ENCODE measurements around the gene KCNK7. TPM values are rescaled to one million over a fixed set of nuclear protein-coding genes. Genes with fewer than 3 reads are reported as not detected.
A peak's percentile ranks its signal among the peaks of the same experiment; 100 is the strongest.
"Not testable (repeated sequence)": the region's sequence is repeated elsewhere in the genome, so short reads cannot be mapped to it uniquely, and the experiment has no call there.

KCNK7 gene
- under 1 TPM; 0.52 to 0.79 TPM for total RNA-seq

GRCh38 chr11:65595543-65596281, at the start of gene KCNK7:
Gene KCNK7, minus strand, starts transcription at chr11:65595800. Its CDS starts 28 bp downstream, at chr11:65595772.
- no peaks in the 10 kb centered on the region for H3K9me3 Mint-ChIP-seq

DNA sequence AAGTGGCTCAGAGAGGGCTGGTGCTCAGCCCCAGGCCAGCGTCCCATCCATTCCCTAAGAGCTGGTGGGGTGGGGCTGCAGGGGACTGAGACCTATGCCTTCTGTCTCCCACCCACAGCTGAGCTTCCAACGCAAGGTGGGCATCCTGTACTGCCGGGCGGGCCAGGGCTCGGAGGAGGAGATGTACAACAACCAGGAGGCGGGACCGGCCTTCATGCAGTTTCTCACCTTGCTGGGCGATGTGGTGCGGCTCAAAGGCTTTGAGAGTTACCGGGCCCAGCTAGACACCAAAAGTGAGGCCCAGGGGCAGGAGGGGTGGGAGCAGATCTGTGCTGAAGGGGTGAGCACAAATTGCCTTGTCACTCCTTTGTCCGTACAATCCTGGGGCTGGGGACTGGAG, 49.2 kb upstream of the KCNK7 start:
- H3K9me3 Mint-ChIP-seq = no peaks in the 10 kb centered on the region
- H3K4me3 Mint-ChIP-seq = no peak overlapping the region
- no peak overlapping the region for H3K27ac Mint-ChIP-seq
- peaks cover 77% of the 10 kb centered on the region for H3K36me3 Mint-ChIP-seq (ENCODE audit: low read depth)
- peaks cover 8% of the 10 kb centered on the region for H3K4me1 Mint-ChIP-seq
- ATAC-seq (replicated peaks) = no peak
- no peaks in the 10 kb centered on the region for H3K27me3 Mint-ChIP-seq

More at GRCh38 chr11:65595543-65596281, at the start of gene KCNK7:
- peaks cover 56% of the 10 kb centered on the region for H3K36me3 Mint-ChIP-seq (ENCODE audit: low read depth)
- H3K27ac Mint-ChIP-seq = peak within 1 kb of the TSS; percentile 79
- H3K4me3 Mint-ChIP-seq = no peak within 1 kb of the TSS
- peak; percentile 8 for ATAC-seq (replicated peaks)
- H3K27me3 Mint-ChIP-seq = no peaks in the 10 kb centered on the region
- H3K4me1 Mint-ChIP-seq = peaks cover 10% of the 10 kb centered on the region

- H3K4me3 Mint-ChIP-seq = peak overlapping the region; percentile 26
- H3K27me3 Mint-ChIP-seq = no peaks in the 10 kb centered on the region
- peaks cover 75% of the 10 kb centered on the region for H3K36me3 Mint-ChIP-seq (ENCODE audit: low read depth)
- H3K4me1 Mint-ChIP-seq = peaks cover 8% of the 10 kb centered on the region
- H3K9me3 Mint-ChIP-seq = no peaks in the 10 kb centered on the region
- peak overlapping the region; percentile 38 for H3K27ac Mint-ChIP-seq
- no peak for ATAC-seq (replicated peaks)
These were observed 48.4 kb upstream of the KCNK7 start for GRCh38 chr11:65643971-65644370.

GRCh38 chr11:65642014-65642671, 46.5 kb upstream of the KCNK7 start:
- Mint-ChIP-seq H3K4me1 (peaks cover 8% of the 10 kb centered on the region), H3K27ac (peak overlapping the region; percentile 59), H3K36me3 (ENCODE audit: low read depth) (peaks cover 73% of the 10 kb centered on the region), H3K9me3 (no peaks in the 10 kb centered on the region), H3K4me3 (peak overlapping the region; percentile 97), H3K27me3 (no peaks in the 10 kb centered on the region)
- no peak for ATAC-seq (replicated peaks)

- peak overlapping the region; percentile 97 for H3K4me3 Mint-ChIP-seq
- H3K4me1 Mint-ChIP-seq = peaks cover 8% of the 10 kb centered on the region
These were observed 45.9 kb upstream of the KCNK7 start for GRCh38 chr11:65641297-65642013.

DNA sequence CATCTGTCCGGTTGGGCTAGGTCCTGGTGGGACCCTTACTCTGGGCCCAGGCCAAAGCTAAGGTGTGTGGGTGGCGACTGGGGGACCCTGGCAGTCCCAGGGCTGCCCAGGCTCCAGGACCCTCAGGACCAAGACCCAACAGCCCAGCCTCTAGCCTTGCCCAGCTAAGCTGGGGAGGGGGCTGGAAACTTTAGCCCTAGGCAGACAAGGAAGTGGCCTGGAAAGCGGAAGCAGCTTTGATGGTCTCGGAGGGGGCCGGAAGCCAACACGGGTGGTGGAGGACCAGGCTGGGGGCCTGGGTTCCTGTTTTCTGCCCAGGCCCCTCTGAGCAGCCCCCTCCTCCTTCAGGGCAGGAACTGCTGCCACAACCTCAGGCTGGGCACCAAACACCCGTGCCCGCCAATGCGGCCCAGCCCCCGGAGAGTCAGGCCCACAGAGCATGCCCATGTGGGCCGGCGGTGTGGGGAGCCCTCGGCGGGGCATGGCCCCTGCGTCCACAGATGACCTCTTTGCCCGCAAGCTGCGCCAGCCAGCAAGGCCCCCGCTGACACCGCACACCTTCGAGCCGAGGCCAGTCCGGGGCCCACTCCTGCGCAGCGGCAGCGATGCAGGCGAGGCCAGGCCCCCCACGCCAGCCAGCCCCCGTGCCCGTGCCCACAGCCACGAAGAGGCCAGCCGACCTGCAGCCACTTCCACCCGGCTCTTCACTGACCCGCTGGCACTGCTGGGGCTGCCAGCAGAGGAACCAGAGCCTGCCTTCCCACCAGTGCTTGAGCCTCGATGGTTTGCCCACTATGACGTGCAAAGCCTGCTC, 45.1 kb upstream of the KCNK7 start:
- peaks cover 74% of the 10 kb centered on the region for H3K36me3 Mint-ChIP-seq (ENCODE audit: low read depth)
- peak overlapping the region; percentile 97 for H3K4me3 Mint-ChIP-seq
- H3K27me3 Mint-ChIP-seq = no peaks in the 10 kb centered on the region
- H3K9me3 Mint-ChIP-seq = no peaks in the 10 kb centered on the region
- peaks cover 8% of the 10 kb centered on the region for H3K4me1 Mint-ChIP-seq
- no peak for ATAC-seq (replicated peaks)
- H3K27ac Mint-ChIP-seq = peak overlapping the region; percentile 84

More at GRCh38 chr11:65641297-65642013, 45.9 kb upstream of the KCNK7 start:
- Mint-ChIP-seq H3K27me3 (no peaks in the 10 kb centered on the region), H3K27ac (peak overlapping the region; percentile 59), H3K9me3 (no peaks in the 10 kb centered on the region), H3K36me3 (ENCODE audit: low read depth) (peaks cover 78% of the 10 kb centered on the region)
- no peak for ATAC-seq (replicated peaks)

GRCh38 chr11:65639623-65640482, 44.3 kb upstream of the KCNK7 start:
- peak overlapping the region; percentile 97 for H3K4me3 Mint-ChIP-seq
- peak overlapping the region; percentile 84 for H3K27ac Mint-ChIP-seq
- H3K9me3 Mint-ChIP-seq = no peaks in the 10 kb centered on the region
- peaks cover 75% of the 10 kb centered on the region for H3K36me3 Mint-ChIP-seq (ENCODE audit: low read depth)
- peak; percentile 12 for ATAC-seq (replicated peaks)
- H3K4me1 Mint-ChIP-seq = peaks cover 8% of the 10 kb centered on the region
- no peaks in the 10 kb centered on the region for H3K27me3 Mint-ChIP-seq

DNA sequence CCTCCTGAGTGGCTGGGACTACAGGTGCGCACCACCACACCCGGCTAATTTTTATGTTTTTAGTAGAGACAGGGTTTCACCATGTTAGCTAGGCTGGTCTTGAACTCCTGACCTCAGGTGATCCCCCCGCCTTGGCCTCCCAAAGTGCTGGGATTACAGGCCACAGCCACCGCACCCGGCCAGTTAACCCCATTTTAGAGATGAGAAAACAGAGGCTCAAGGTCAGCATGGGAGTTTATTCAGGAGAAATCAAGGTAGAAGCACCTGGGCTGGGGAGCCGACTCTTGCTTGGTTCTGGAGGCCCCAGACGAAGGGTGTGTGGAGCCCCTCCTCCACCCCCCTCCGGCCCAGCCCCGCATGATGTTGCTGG, 43.6 kb upstream of the KCNK7 start:
- H3K27me3 Mint-ChIP-seq; H3K9me3 Mint-ChIP-seq; ATAC-seq (replicated peaks); H3K4me1 Mint-ChIP-seq: not testable (repeated sequence)
- Mint-ChIP-seq H3K36me3 (ENCODE audit: low read depth) (peaks cover 75% of the 10 kb centered on the region), H3K4me3 (peak overlapping the region; percentile 97), H3K27ac (peak overlapping the region; percentile 91)

DNA sequence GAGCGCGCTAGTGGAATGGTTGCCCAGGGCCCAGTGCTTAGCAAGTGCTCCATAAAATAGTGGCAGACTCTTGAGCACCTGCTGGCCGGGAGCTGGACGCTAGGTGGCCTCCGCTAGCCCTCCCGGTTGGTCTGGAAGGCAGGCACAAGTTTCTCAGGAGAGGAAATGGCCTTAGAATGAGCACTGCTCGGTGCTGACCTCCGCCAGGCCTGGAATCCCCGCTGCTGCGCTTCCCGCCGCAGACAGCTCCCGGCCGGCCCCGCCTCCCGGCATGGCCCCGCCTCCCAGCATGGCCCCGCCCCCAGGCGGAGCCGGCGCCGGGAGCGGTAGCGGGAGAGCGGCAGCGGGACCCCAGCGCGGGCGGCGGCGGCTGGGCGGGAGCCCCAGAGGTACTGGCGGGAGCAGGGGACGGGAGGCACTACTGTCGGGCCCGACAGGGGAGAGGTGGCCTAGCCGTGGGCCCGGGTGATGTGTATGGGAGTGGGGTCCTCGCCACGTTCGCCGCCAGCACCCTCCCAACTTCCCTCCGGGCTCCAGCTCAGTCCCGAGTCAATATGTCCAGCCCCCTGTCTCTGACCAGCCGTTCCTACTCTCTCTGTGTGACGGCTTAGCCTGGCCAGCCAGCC, 42.3 kb upstream of the KCNK7 start, which contains the start of gene SIPA1:
SIPA1 (plus strand) TSS at position 308 of the 626 bp plus-strand sequence. CDS start 2,821 bp downstream, outside the sequence.
- no peaks in the 10 kb centered on the region for H3K4me1 Mint-ChIP-seq
- ATAC-seq (replicated peaks) = peak; percentile 76
- no peaks in the 10 kb centered on the region for H3K9me3 Mint-ChIP-seq
- H3K27ac Mint-ChIP-seq = peak within 1 kb of the TSS; percentile 91
- H3K4me3 Mint-ChIP-seq = peak within 1 kb of the TSS; percentile 97
- no peaks in the 10 kb centered on the region for H3K27me3 Mint-ChIP-seq
- peaks cover 73% of the 10 kb centered on the region for H3K36me3 Mint-ChIP-seq (ENCODE audit: low read depth)

DNA sequence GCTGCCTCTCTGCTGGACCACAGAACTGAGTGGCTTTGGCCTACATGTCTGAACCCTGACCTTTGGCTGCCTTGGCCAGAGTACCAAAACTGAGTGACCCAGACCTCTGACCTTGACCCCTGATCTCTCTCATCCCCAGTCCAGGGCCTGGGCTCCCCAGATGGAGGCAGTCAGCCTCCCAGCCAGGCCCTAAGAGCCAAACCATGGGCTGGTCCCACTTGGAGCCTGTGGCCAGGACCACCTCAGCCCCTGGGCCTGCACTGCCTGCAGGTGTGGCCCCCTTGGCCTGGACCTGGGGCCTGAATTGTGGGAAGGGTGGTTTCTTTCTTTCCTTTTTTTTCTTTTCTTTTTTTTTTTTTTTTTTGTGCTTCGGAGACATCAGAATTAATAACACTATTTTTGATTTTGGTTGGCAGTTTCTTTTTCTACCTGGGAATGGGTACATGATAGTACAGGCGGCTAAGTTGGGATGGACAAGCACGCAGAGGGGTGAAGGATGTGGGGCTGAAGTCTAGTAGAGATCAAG, 41.5 kb upstream of the KCNK7 start:
- Mint-ChIP-seq H3K9me3 (no peaks in the 10 kb centered on the region), H3K36me3 (ENCODE audit: low read depth) (peaks cover 68% of the 10 kb centered on the region), H3K4me1 (no peaks in the 10 kb centered on the region), H3K27ac (peak overlapping the region; percentile 63), H3K27me3 (no peaks in the 10 kb centered on the region), H3K4me3 (peak overlapping the region; percentile 97)
- no peak for ATAC-seq (replicated peaks)

GRCh38 chr11:65636108-65637031, 40.8 kb upstream of the KCNK7 start:
- Mint-ChIP-seq H3K36me3 (ENCODE audit: low read depth) (peaks cover 67% of the 10 kb centered on the region), H3K4me1 (no peaks in the 10 kb centered on the region), H3K9me3 (no peaks in the 10 kb centered on the region), H3K27me3 (no peaks in the 10 kb centered on the region), H3K27ac (peak overlapping the region; percentile 63), H3K4me3 (peak overlapping the region; percentile 97)
- ATAC-seq (replicated peaks) = no peak
